Activated CD8-positive, alpha-beta memory T cell treated with anti-CD3 and anti-CD28 coated beads for 36 hours (primary cell): ENCODE data around the gene USF2. TPM values are rescaled to one million over a fixed set of nuclear protein-coding genes. Genes with fewer than 3 reads are reported as not detected.
"Not testable (repeated sequence)": the region's sequence is repeated elsewhere in the genome, so short reads cannot be mapped to it uniquely, and the experiment has no call there.

ENCODE experiments used
- CTCF ChIA-PET: fragments of 350-600 bp; sonication (Branson Sonifier 250); formaldehyde crosslinking; loops from one replicate; lab custom pipeline; 2021; ENCODE audit warnings: antibody characterized with exemption; lab: Charles Lee
- POLR2A ChIA-PET: fragments of 350-600 bp; sonication (Branson Sonifier 250); formaldehyde crosslinking; loops from one replicate; lab custom pipeline; 2021; ENCODE audit warnings: antibody characterized with exemption; lab: Charles Lee
- total RNA-seq, 2 experiments: library from RNA; stranded (reverse); gene quantifications; one replicate each; pipeline ENCODE4 v1.2.3, GENCODE V29; 2021

USF2 gene
- total RNA-seq, 2 experiments from 2014 or later, result 106 to 112 TPM

GRCh38 chr19:35274323-35274722, 5.6 kb downstream of the USF2 start:
- CTCF ChIA-PET, result interaction anchor here (1.4 kb wide), 1 partner anchor 80 kb away, joined by 5 read pairs; no protein-coding TSS in a partner anchor
- POLR2A ChIA-PET, result no interaction called here

GRCh38 chr19:35276706-35277281, 8.0 kb downstream of the USF2 start:
- CTCF ChIA-PET, result no interaction called here
- POLR2A ChIA-PET, result no interaction called here

DNA sequence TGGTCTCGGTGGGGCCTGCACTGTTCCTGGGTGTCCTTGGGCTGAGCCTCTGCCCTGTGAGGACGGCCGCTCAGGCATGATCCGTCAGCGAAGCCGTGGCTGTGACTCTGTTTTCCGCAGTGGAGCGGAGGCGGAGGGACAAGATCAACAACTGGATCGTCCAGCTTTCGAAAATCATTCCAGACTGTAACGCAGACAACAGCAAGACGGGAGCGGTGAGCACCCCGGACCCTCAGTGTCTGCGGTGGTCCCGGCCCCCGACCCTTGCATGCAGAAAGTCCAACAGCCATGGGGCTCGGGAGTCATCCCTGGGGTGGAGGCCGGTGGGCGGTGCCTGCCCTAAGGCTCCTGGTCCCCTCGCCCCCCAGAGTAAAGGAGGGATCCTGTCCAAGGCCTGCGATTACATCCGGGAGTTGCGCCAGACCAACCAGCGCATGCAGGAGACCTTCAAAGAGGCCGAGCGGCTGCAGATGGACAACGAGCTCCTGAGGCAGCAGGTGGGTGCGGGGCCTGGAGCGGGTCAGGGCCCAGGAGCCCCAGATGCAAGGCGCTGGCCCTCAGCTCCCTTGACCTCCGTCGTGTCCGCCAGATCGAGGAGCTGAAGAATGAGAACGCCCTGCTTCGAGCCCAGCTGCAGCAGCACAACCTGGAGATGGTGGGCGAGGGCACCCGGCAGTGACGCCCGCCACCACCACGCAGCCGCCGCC, 10.0 kb downstream of the USF2 start:
- ChIA-PET POLR2A (no interaction called here), CTCF (no interaction called here)

DNA sequence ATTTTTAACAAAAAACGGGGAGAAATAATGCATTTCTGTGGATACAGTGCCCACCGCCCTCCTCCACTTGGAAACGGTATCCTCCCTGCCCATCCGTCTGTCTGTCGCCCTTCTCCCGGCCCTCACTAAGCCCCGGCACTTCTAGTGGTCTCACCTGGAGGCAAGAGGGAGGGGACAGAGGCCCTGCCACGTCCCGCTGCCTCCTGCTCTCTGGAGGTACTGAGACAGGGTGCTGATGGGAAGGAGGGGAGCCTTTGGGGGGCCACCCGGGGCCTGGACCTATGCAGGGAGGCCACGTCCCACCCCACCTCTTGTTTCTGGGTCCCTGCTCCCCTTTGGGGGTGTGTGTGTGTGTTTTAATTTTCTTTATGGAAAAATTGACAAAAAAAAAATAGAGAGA, 10.6 kb downstream of the USF2 start:
- POLR2A ChIA-PET, result no interaction called here
- CTCF ChIA-PET, result no interaction called here

DNA sequence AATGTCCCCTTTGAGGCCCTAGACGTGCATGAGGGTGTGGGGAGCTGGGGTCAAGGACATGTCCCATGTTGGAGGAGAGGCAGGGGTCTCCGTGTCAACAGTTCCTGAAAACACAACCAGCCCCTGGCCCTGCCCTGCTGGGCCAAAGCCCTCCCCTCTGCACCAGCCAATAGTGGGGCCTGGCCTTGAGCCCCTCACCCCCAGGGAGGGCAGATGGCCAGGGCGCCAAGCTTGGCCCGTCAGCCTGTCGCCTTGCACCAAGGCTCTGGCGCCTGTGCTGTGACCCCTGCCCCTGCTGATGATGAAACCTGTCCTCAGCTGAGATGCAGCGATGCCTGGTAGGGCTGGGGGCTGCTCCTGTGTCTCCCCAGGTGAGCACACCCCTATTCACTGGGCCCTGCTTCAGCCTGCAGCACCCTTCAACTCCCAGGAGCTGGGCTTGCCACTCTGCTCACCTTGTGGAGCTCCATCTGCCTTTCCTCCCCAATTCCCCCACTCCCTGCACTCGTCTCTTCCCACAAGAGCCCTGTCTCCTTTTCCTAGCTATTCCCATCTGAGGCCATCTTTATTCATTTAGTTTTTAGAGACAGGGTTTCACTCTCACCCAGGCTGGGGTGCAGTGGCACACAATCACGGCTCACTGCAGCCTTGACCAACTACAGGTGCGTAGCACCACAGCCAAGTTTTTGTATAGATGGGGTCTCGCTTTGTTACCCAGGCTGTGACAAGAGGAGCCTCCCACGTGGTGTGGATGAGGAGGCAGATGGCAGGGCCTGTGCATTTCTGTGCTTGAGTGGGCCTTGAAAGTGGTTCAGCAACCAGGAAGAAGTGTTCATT, 11.4 kb downstream of the USF2 start:
- ChIA-PET POLR2A (no interaction called here), CTCF (no interaction called here)

GRCh38 chr19:35281303-35281702, 12.5 kb downstream of the USF2 start:
- CTCF ChIA-PET, result interaction anchor here (1.0 to 1.2 kb wide), 2 partner anchors 214 kb away, joined by 3 to 6 read pairs; no protein-coding TSS in a partner anchor
- POLR2A ChIA-PET, result no interaction called here

- ChIA-PET CTCF (no interaction called here), POLR2A (interaction anchor here (0.7 kb wide), 1 partner anchor 66 kb away, joined by 3 read pairs; no protein-coding TSS in a partner anchor)
Observed at GRCh38 chr19:35284153-35285094, 15.7 kb downstream of the USF2 start.

GRCh38 chr19:35285095-35285449, 16.3 kb downstream of the USF2 start:
- CTCF ChIA-PET, result no interaction called here
- POLR2A ChIA-PET, result no interaction called here

DNA sequence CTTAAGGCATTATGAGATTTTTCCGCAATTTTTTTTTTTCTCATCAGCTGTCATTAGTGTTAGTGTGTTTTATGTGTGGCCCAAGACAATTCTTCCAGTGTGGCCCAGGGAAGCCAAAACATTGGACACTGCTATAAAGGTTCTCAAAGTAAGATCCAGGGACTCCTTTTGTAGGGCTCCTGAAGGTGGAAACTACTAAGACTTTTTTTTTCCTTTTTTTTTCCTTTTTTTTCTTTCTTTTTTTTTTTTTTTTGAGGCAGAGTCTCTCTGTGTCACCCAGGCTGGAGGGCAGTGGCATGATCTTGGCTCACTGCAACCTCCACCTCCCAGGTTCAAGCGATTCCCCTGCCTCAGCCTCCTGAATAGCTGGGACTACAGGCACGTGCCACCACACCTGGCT, 16.7 kb downstream of the USF2 start:
- CTCF ChIA-PET, POLR2A ChIA-PET: not testable (repeated sequence)

GRCh38 chr19:35286101-35286500, 17.3 kb downstream of the USF2 start:
- POLR2A ChIA-PET, CTCF ChIA-PET: not testable (repeated sequence)

DNA sequence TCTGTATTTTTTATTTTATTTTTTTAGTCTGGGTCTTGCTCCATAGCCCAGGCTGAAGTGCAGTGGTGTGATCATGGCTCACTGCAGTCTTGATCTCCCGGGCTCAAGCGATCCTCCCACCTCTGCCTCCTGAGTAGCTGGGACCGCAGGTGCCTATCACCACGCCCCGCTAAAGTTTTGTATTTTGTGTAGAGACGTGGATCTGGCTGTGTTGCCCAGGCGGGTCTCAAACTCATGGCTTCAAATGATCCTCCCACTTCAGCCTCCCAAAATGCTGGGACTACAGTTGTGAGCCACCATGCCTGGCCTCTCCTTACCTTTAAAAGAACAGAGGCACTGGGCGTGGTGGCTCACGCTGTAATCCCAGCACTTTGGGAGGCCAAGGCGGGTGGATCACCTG, 19.0 kb downstream of the USF2 start:
- CTCF ChIA-PET, result no interaction called here
- POLR2A ChIA-PET, result no interaction called here

DNA sequence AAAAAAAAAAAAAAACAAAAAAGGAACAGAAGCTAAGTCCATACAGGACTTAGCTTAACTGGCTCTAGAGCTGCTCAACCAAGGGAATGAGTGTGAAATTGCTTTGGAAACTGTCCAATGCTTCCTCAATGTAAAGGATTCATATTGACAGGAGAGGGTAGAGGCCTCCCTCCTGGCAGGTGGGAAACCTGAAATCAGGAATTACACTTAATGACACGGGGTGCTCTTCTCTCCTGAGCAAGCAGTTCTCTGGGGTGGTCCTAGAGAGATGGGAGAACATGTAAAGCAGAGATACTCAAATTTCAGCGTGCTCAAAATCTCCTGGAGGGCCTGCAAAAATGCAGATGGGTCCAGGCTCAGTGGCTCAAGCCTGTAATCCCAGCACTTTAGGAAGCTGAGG, 19.6 kb downstream of the USF2 start:
- CTCF ChIA-PET, result no interaction called here
- POLR2A ChIA-PET, result no interaction called here

DNA sequence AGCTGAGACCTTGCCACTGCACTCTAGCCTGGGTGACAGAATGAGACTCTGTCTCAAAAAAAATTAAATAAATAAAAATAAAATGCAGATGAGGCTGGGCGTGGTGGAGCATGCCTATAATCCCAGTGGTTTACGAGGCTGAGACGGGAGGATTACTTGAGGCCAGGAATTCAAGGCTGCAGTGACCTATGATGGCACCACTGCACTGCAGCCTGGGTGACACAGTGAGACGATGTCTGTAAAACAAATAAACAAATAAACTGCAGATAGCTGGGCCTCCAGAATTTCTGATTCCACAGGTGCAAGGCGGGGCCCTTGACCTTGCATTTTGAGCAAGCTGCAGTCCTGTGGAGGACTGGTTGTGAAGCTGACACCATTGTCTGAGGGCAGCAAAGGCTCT, 20.1 kb downstream of the USF2 start:
- ChIA-PET POLR2A (no interaction called here), CTCF (interaction anchor here (0.7 to 1.6 kb wide), 2 partner anchors 152 to 206 kb away, joined by 3 to 4 read pairs; no protein-coding TSS in a partner anchor)

DNA sequence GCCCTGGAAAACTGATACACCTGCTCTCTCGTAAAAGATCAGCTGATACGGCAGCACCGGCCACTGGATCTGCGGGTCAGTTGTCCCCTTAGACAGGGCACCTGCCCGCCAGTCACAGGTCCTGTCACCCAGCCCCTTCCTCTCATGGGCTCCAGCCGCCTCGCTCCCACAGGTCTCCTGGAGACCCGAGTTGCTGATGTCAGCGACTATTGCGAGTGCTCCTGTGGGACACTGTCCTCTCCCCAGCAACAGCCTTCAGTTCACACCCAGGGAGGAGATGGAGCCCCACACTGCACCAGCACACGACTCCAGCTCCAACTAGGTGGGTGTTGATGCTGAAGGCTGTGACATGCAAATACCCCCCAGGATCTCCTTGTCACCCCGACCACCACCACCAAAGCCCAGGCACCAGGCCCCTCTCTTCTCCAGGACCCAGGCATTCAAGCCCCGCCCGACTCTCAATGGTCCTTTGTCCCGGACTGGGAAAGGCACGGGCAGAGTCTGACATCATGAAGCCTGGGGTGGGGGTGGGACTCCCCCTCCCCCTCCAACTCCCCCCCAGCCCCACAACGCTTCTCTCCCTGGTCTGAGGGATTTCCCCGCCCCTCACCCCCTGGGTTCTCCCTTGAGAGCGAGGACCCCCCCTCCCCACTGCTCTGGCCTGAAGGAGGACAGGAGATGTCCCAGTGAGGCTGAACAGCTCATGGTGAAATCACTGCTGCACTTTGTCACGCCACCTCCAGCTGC, 21.8 kb downstream of the USF2 start:
- CTCF ChIA-PET, result interaction anchor here (1.6 kb wide), 1 partner anchor 204 kb away, joined by 4 read pairs; no protein-coding TSS in a partner anchor
- POLR2A ChIA-PET, result no interaction called here

- POLR2A ChIA-PET, result interaction anchor here (0.9 kb wide), 1 partner anchor 13 kb away, joined by 3 read pairs; no protein-coding TSS in a partner anchor
Observed at GRCh38 chr19:35291259-35291658, 22.5 kb downstream of the USF2 start.

DNA sequence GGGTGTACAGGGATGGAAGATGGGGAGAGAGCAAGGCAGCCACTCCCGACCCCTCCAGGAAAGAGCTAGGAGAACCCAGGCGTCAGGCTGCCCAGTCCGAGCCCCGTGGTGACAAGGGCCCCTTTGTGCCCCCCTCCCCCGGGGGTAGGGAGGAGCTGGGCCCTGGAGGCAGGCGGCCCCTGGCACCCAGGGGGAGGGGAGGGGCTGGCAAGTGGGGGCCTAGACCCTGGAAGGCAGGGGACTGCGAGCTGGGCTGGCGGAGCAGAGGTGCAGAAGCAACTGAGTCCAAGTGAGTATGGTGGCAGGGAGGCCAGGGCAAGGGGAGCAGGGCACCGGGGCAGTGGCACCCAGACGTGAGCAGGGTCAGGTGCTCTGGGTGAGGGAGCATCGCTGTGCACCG, 23.2 kb downstream of the USF2 start, which contains the start of gene MAG:
Gene MAG (plus strand): TSS at position 246 of the 400 bp plus-strand sequence. CDS start 3,248 bp downstream, outside the sequence.
- ChIA-PET CTCF (no interaction called here), POLR2A (interaction anchor here (0.9 kb wide), 1 partner anchor 14 kb away, joined by 3 read pairs; no protein-coding TSS in a partner anchor)

More at GRCh38 chr19:35291259-35291658, 22.5 kb downstream of the USF2 start:
- CTCF ChIA-PET, result no interaction called here

- POLR2A ChIA-PET, result no interaction called here
- CTCF ChIA-PET, result no interaction called here
Observed at GRCh38 chr19:35292421-35293362, 23.9 kb downstream of the USF2 start.
